Measurements from ENCODE around the gene IL12RB2.

The IL12RB2 gene

DNA sequence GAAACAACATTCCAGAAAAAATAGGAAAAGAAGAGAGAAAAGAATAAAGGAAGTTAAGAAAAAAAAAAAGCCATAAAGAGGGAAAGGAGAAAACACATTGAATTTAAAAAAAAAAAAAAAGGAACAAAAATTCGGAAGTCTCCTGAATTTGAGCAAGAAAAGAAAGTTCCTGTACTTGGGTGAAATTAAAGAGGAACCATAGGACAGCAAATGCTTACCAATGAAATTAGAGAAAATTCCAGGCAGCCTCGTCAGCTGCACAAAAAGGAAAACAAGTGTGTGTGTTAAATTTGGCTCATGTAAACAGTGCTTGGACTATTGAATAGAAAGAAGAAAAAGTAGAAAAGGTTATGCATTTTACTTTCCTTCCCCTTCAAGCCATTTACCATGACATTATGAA, 4.9 kb downstream of the IL12RB2 start:
- no peak for DNase-seq (ENCODE audit: low read depth)

DNA sequence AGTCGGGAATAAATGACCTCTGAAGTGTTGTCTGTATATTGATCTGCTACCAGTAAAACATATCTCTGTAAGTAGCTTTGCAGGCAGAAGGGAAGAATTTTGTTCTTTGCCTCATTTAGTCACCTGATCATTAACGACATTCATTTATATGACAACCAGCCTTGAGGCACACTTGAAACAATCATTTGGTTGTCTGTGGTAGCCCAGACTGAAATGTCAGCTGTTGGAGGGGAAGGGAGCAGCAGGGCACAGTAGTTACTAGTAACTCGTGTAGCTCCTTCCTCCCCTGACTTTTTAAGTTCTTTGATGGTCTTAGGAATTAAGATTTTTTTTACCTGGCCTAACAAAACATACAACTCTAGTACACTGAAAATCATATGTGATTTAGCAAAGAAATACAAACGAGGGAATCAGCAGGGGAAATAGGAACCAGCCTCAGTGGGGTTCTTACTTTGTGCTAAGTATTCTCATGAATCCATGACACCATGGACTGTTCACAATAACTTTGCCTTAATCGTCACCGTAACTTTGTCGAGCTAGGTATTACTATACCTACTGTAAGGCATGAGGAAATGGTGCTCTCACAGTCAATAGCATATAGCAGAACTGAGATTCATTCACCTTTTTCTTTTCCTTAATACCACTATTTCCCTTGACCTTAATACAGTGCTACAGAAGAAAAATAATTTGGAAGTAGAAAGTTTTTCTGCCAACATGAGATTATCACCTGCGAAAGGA, 6.4 kb downstream of the IL12RB2 start:
- DNase-seq (ENCODE audit: low read depth): no peak

DNA sequence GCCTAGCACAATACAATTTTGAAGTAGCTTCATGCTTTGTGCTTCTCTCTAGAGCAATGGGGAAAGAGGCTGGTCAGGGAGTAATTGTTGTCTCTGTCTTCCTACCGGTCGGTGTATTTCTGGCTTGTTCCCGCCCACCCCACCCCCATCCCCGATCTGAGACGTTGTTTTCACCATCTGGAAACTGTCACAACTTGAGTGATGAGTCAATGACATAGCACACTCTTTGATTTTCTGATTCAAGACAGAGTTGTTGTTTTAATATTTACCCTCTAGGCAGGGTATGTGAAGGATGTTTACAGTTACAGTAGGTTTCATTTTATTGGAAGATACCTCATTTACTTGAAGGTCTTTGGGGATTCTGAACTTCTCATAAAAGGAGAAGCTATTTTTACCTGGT, 7.0 kb downstream of the IL12RB2 start:
- DNase-seq (ENCODE audit: low read depth): no peak

DNA sequence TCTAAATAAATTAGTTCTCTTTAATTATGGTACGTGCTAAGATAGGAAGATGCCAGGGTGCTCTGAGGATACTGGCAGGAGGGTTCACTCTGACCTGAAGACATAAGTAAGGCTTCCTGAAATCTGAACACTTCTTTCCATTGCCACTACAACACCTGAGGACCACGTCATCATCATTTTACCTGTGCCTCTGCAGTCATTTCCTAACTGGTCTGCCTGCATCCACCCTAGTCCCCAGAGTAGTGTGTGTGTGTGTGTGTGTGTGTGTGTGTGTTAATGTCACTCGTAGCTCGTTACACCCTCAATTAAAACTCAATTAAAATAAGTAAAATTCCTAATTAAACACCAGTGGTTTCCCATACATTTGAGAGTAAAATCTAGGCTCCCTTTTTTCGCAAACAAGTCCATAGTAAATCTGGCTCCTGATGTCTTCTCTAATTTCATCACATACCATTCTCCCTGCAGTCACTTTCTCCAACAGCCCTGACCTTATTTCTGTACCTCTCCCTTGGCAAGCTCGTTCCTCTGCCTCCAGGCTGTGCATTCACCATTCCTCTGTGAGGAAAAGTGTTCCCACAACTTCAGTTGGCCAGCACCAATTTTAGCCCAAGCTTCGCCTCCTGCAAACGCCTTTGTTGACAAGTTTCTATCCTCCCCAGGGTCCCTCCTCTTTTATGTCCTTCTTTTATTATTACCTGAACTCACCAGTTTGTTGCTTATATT, 8.7 kb downstream of the IL12RB2 start:
- DNase-seq (ENCODE audit: low read depth): no peak

DNA sequence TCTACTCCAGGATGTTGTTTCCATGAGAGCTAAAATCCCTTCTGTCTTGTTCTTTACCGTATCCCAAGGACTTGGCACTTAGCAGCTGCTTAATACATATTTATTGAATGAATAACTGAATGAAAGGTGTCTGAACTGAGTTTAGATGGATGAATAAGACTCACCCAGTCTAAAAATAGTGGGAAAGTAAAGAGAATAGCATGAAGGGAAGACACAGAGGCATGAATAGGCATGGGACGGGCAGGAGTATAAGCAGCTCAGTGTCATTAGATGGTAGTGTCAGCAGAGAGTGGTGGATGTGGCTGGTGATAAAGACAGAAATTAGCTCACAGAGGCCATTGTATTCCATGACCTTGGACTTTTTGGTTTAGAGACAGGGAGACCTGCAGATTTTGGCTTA, 9.2 kb downstream of the IL12RB2 start:
- DNase-seq (ENCODE audit: low read depth): no peak

DNA sequence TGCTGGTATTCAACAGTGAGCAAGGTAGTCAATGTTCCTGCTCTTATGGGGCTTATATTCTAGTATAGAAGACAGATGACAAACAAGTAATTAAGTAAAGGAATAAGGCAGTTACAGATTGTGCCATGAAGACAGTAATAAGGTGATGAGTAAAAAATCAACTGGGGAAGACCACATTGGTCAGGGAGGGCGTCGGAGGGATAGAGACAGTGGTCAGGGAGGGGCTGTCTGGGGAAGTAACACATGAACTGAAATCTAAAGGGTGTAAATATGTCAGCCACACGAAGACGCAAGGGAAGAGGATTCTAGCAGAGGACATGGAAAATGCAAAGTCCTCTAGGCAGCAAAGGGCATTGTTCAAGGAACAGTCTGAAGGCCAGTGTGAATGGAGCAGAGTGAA, 10.1 kb downstream of the IL12RB2 start:
- no peak for DNase-seq (ENCODE audit: low read depth)

DNA sequence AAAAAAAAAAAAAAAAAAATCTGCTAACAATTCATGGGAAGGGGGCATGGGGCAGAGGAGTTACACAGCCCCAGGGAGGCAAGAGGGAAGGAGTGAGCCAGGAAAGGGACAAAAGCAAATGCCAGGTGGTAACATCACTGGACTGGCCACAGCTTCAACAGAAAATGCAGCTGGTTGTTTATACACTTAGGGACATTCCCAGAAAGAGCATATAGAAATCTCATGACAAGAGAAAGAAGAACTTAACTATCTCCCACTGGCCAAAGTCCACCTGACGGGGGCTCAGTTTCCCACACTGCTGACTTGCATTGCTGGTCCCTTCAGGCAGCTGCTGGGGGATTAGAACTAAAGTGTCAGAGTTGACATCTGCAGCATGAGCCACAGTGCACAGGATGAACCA, 14.8 kb downstream of the IL12RB2 start:
- DNase-seq (ENCODE audit: low read depth): no peak

DNA sequence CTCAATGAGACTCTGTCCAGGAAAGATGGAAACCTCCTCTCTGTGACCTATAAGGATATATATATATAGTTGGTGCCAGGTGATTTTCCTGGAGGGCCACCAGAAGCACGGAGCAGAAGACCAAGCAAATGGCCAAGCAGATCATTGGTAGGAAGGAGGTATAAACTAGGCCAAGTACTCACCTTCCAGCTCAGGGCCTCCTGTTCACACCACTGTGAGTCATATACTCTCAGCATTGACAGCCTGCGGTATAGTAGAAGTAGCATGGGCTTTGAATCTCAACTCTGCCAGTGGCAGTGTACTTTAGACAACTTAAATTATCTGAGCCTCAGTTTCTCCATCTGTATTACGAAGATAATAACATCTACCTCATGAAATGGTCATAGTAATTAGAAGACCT, 15.4 kb downstream of the IL12RB2 start:
- DNase-seq (ENCODE audit: low read depth): no peak

DNA sequence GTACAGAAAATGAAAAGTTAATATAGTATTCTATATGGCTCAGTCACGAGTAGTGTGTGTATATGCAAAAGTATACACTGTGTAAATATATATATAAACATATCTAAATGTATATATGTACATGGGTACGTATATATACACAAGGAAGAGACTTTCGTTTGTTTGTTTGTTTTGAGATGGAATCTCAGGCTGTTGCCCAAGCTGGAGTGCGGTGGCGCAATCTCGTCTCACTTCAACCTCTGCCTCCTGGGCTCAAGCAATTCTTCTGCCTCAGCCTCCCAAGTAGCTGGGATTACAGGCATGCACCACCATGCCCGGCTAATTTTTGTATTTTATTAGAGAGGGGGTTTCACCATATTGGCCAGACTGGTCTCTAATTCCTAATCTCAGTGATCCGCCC, 16.4 kb downstream of the IL12RB2 start:
- no peak for DNase-seq (ENCODE audit: low read depth)

DNA sequence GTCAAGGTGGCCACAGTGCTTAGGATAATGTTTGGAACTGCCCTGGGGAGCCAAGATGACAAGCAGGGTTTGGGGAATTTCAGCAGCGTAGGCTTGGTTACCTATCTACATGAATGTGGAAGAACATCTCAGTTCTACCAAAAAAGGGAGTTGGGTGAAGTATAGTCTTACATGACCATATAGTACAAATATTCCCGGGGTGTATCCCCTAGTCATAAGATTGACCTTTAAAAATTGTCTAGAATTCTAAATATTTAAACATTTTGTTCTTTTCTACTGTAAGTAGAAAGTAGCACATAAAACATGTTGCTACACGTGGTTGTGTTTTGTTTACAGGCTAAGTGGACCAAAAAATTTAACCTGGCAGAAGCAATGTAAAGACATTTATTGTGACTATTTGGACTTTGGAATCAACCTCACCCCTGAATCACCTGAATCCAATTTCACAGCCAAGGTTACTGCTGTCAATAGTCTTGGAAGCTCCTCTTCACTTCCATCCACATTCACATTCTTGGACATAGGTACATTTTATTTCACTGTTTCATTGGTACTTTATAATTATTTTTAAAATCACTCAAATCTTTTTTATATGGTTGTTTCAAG, 20.3 kb downstream of the IL12RB2 start:
- DNase-seq (ENCODE audit: low read depth): no peak

DNA sequence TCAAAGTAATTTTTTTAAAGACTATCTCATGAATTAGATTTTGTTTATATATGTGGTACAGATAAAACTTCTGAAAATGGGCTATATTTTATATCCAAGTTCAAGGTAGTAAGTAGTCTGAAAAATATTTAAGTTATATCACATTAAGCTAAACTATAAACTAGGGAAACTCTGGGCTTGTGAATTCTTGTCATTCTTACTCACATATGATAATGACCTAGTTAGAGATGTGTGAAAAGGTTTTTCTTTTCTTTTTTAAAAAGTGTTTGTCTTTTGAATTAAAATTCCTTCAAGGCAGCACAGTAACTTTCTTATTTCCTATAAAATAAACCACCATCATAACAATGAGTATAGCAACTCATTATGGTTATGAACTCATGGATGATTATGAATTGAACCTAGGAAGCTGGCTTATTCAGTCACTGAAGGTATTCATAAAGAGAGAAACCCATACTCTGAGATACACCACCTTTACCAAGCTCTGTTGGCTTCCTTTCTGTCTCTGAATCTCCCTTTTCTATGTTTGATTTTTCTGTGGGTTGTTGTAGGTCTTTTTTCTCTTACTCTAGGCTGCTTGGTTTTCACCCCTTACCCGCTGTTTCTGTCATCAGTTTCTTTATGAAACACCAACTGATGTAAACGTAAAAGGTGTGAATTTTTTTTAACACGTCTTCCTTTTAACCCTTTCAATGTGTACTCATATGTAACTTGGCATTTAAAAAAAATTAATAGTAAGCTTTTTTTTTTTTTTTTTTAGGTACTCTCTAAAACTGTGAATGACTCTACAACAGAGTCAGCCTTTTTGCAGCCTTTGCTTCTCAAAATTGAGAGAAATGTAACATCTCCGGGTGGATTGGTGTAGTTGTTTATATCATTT, 25.2 kb downstream of the IL12RB2 start:
- DNase-seq (ENCODE audit: low read depth): no peak

DNA sequence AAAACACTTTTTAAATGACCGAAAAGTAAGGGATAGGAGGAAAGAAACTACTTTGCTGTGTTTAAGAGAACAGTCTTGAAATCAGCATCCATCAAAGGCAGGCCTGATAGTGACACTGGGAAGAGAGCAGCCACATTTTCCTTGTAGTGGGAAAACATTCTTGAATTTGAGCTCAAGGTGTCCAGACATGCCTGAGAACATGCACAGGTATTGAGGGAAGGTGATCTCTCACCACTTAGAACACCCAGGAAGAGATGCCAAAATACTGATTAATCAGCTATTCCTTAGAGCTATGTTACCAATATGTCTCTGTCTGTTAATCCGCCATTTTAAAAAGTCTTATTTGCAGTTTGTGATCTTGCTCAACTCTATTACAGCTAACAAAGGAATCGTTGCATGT, 25.9 kb downstream of the IL12RB2 start:
- no peak for DNase-seq (ENCODE audit: low read depth)

DNA sequence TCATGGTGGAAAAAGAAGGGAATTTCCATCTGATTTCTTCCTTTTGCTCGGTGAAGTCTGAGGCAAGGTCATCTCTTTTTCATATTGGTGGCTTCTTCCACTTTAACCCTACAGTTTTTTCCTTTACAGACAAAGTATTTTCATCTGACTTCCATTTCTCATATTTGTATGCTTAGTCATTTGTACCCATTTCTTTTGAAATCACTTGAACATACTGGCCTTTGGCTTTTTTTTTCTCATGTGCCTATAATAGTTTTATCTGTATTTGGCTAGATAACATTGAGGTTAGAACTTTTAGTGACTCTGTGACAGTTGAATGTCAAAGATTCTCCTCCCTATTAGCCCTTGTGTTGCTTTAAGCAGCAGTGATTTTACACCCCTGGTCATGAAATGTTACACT, 27.7 kb downstream of the IL12RB2 start:
- DNase-seq (ENCODE audit: low read depth): no peak

DNA sequence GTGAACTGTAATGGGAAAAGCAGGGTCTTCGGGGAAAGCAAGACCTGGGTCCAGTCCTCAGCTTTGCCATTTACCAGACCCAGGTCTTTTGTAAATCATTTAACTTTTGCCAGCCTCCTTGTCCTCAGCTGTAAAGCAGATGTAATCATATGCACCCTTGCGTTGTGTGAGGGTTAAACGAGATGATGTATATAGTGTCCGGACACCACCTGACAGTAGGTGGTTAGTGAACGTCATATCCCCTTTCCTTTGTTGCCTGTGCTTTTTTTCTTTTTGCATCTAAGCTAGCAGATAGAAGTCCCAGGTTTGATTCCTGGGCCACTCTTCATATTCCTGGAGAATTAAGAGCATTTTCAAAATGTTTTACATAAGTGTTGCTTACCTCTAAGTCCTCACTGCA, 28.5 kb downstream of the IL12RB2 start:
- no peak for DNase-seq (ENCODE audit: low read depth)

DNA sequence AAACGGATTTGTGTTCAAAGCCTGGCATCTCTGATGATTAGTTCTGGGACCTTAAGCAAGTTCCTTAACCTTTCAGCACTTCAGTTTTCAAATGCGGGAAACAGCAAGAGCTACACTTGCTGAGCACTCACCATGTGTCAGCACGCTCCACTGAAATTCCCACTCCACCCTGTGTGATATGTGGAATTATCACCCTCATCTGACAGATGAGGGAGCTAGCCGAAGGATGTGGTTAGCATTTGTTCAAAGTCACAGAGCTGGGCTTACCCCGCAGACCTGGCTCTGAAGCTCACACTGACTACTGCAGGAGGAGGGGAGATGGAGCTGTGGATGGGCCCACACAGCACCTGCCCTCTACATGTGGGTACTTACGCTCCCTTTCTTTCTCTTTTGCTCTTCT, 29.1 kb downstream of the IL12RB2 start:
- DNase-seq (ENCODE audit: low read depth): no peak

DNA sequence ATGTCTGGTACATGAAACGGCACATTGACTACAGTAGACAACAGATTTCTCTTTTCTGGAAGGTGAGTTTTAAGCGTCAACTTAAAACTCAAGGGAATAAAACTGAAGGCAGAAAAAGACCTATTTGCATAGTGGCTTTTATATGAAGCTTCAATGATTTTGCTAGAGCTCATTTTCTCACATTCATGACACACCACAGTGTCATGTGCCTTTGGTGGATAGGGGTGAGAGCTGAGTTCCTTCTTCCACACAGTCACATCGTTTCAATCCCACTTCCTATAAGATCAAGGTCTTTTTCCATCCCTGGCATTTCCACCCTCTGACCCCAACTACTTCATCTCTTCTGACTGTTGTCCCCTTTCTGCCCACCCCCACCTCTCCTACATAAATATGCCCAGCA, 31.0 kb downstream of the IL12RB2 start:
- no peak for DNase-seq (ENCODE audit: low read depth)

DNA sequence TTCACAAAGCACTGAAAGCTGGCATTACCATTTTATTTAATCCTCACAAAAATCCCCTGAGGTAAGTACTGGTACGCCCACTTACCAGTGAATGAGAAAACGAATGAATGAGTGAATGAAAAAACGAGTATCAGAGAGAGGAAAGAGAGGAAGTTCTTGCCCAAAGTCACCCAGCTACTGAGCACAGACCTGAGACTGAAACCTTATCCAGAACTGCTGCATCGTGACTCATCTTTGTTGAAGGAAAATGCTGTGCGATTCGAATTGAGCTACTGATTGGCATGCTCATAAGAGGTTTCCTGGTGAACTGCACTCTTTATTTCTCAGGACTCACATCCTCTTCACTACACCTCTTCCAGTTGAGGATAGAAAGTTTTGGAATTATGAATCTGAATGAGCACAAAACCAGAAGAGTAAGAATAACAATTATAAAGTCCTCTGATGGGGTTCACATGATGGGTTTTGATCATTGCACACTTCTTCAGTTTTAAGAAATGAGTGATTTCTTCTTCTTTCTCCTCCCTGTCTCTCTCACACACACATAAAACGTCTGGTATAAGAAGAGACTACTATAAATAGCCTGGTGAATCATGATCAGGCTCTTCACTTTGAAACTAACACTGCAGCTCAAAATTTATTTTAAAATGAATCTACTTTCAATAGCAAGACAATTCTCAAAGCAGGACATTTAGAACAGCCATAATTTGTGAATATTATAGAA, 32.1 kb downstream of the IL12RB2 start:
- peak; percentile 62 for DNase-seq (ENCODE audit: low read depth)

DNA sequence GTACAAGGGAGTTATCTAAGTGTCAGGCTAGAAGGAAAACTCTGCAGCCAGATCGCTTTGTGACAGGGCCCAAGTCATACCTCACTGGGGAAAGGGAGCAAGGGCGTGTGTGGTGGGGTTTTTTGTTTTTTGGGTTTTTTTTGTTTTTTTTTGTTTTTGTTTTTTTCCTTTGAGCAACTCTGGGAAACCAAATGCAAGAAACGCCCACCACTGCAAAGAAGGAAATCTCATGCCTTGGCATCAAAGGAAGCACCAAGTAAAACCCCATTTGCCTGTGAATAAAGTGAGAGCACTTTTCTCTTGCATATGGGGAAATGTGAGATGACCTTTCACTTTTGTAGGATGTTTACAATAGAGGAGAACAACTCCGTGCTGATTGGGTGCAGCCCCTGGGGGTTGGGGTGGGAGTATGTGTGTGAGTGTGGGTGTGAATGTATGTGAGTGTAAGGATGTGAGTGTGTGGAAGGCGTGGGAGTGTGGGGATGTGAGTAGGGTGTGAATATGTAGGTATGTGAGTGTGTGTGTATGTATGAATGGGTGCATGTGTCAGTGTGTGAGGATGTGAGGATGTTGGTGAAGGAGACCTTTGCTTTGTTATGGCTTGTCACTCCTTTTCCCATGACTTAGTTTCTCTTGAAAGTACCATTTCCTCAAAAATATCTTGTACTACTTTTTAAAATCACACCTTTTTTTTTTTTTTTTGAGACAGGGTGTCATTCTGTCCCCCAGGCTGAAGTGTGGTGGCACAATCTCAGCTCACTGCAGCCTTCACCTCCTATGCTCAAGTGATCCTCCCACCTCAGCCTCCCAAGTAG, 34.6 kb downstream of the IL12RB2 start:
- DNase-seq (ENCODE audit: low read depth): no peak

DNA sequence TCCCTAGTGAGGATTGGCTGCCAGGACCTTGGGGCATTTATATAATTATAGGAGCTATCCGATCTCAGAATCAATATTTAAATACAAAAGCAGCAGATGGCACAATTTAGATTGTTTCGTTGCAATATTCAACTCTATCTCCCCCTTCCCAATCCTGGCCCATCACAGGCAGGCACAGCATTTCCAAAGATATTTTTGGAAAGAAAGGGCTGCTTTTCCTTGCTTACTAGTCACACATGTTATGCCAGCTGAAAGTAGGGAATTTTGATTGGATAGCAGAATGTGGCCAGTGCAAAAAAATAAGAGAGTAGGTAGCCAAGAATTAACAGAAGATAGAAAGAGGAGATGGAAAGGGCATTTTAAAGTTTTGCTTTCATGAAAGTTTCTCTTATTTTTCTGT, 37.9 kb downstream of the IL12RB2 start:
- DNase-seq (ENCODE audit: low read depth): no peak

DNA sequence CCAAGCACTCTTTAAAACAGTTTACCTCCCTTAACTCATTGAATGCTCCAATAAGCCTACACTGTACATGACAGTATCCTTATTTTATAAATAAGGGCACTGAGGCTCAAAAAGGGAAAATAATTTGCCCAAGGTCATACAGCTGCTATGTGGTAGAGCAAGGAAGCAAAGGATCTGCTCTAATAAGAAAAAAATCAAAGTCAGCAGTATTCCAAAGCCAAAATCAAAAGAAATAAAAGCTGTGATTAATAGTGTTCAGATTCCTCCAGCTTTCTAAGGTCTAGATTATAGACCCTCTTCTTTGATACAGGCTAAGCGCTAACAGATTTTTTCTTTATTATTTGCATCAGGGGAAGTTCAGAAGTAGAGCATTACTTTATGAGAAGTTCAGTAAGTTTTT, 39.3 kb downstream of the IL12RB2 start:
- DNase-seq (ENCODE audit: low read depth): no peak

Data from non-pigmented ciliary epithelial cell (primary cell).